ENCODE data around the gene EIF2AK3.

Gene EIF2AK3

DNA sequence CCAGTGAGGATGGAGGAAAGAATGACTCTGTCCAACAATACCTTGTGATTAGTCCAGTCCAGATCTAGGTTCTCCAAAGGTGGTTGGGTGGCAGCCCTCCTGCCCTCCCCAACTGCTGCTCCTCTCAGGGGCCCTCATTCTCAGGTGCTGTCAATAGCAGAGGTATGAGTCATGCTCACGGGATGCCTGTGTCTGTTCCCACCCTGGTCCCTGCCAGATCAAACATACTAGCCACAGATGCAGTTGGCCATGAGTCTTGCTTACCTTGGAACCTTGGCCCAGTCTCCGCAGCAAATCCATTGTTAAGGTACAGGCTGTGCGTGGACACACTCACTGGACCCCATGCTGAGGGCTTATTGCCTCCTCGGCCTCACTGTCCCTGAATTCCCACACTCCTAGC is 39.3 kb upstream of the EIF2AK3 start:
- Histone ChIP-seq H3K4me3 (ENCODE audit: low read length) (no peak overlapping the region), H3K4me1 (ENCODE audit: control insufficient read depth, low read length) (peaks cover 8% of the 10 kb centered on the region), H3K79me2 (ENCODE audit: control insufficient read depth, low read length) (no peaks in the 10 kb centered on the region), H3F3A (ENCODE audit: control insufficient read depth, insufficient read depth) (no peaks in the 10 kb centered on the region), H3K4me2 (ENCODE audit: low read length) (no peak overlapping the region), H4K20me1 (ENCODE audit: control insufficient read depth, insufficient read depth, low read depth, low read length) (no peaks in the 10 kb centered on the region), H3K36me3 (ENCODE audit: control insufficient read depth, low read length) (no peaks in the 10 kb centered on the region), H3K9me2 (replicated peaks; ENCODE audit: control insufficient read depth, low read length) (no peaks in the 10 kb centered on the region), H3K27ac (ENCODE audit: low read depth, low read length) (no peak overlapping the region), H3K27me3 (ENCODE audit: control insufficient read depth, low read length) (no peaks in the 10 kb centered on the region), H3K9me3 (ENCODE audit: control insufficient read depth, insufficient read depth, low read length) (no peaks in the 10 kb centered on the region)
- no peak for TF ChIP-seq EZH2phosphoT487 (IDR thresholded peaks at IDR 0.05; ENCODE audit: borderline replicate concordance, low read length)
- TF ChIP-seq, protein P1, sequence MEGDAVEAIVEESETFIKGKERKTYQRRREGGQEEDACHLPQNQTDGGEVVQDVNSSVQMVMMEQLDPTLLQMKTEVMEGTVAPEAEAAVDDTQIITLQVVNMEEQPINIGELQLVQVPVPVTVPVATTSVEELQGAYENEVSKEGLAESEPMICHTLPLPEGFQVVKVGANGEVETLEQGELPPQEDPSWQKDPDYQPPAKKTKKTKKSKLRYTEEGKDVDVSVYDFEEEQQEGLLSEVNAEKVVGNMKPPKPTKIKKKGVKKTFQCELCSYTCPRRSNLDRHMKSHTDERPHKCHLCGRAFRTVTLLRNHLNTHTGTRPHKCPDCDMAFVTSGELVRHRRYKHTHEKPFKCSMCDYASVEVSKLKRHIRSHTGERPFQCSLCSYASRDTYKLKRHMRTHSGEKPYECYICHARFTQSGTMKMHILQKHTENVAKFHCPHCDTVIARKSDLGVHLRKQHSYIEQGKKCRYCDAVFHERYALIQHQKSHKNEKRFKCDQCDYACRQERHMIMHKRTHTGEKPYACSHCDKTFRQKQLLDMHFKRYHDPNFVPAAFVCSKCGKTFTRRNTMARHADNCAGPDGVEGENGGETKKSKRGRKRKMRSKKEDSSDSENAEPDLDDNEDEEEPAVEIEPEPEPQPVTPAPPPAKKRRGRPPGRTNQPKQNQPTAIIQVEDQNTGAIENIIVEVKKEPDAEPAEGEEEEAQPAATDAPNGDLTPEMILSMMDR (IDR thresholded peaks at IDR 0.05; ENCODE audit: low read depth, low read length, poor library complexity, severe bottlenecking) = no peak

GRCh38 chr2:88660622-88661021 is 33.4 kb upstream of the EIF2AK3 start:
- H3K27ac ChIP-seq (ENCODE audit: low read depth, low read length) = no peak overlapping the region
- no peaks in the 10 kb centered on the region for H3K27me3 ChIP-seq (ENCODE audit: control insufficient read depth, low read length)

DNA sequence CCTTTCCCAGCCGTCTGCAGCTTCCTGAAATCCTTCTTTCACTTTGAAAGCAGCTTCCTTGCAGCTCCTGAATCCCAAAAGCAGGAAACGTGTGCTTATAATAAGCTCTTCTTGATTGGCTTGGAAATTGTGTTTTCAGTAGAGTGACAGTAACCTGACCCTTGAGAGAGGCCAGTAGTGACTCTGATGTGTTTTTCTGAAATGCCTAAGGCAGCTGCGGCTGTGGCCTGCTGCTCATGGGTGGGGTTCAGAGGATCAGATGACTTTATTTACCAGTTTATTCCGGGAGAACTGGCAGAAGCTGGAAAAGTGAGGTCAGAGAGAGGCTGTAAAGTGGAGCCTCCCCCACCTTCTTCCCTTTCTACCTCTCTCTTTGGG is 32.3 kb upstream of the EIF2AK3 start:
- Histone ChIP-seq H3F3A (ENCODE audit: control insufficient read depth, insufficient read depth) (no peaks in the 10 kb centered on the region), H3K27ac (ENCODE audit: low read depth, low read length) (no peak overlapping the region), H3K27me3 (ENCODE audit: control insufficient read depth, low read length) (no peaks in the 10 kb centered on the region), H4K20me1 (ENCODE audit: control insufficient read depth, insufficient read depth, low read depth, low read length) (no peaks in the 10 kb centered on the region), H3K9me3 (ENCODE audit: control insufficient read depth, insufficient read depth, low read length) (no peaks in the 10 kb centered on the region), H3K4me2 (ENCODE audit: low read length) (no peak overlapping the region), H3K9me2 (replicated peaks; ENCODE audit: control insufficient read depth, low read length) (no peaks in the 10 kb centered on the region), H3K4me3 (ENCODE audit: low read length) (no peak overlapping the region), H3K36me3 (ENCODE audit: control insufficient read depth, low read length) (no peaks in the 10 kb centered on the region), H3K4me1 (ENCODE audit: control insufficient read depth, low read length) (no peaks in the 10 kb centered on the region), H3K79me2 (ENCODE audit: control insufficient read depth, low read length) (no peaks in the 10 kb centered on the region)
- no peak for TF ChIP-seq EZH2phosphoT487 (IDR thresholded peaks at IDR 0.05; ENCODE audit: borderline replicate concordance, low read length)
- TF ChIP-seq, protein P1 (IDR thresholded peaks at IDR 0.05; ENCODE audit: low read depth, low read length, poor library complexity, severe bottlenecking) = no peak

More at GRCh38 chr2:88660622-88661021, 33.4 kb upstream of the EIF2AK3 start:
- Histone ChIP-seq H3K4me1 (ENCODE audit: control insufficient read depth, low read length) (no peaks in the 10 kb centered on the region), H3K79me2 (ENCODE audit: control insufficient read depth, low read length) (no peaks in the 10 kb centered on the region), H3K9me3 (ENCODE audit: control insufficient read depth, insufficient read depth, low read length) (no peaks in the 10 kb centered on the region), H4K20me1 (ENCODE audit: control insufficient read depth, insufficient read depth, low read depth, low read length) (no peaks in the 10 kb centered on the region), H3K4me2 (ENCODE audit: low read length) (no peak overlapping the region), H3K36me3 (ENCODE audit: control insufficient read depth, low read length) (no peaks in the 10 kb centered on the region), H3K4me3 (ENCODE audit: low read length) (no peak overlapping the region), H3F3A (ENCODE audit: control insufficient read depth, insufficient read depth) (no peaks in the 10 kb centered on the region), H3K9me2 (replicated peaks; ENCODE audit: control insufficient read depth, low read length) (no peaks in the 10 kb centered on the region)
- TF ChIP-seq, protein P1 (IDR thresholded peaks at IDR 0.05; ENCODE audit: low read depth, low read length, poor library complexity, severe bottlenecking) = no peak
- TF ChIP-seq EZH2phosphoT487 (IDR thresholded peaks at IDR 0.05; ENCODE audit: borderline replicate concordance, low read length) = no peak

All from DOHH2 (cell line).